Prostate gland (tissue), 2 donors: Measurements from ENCODE around the gene FAM168A. TPM values are rescaled to one million over a fixed set of nuclear protein-coding genes. Genes with fewer than 3 reads are reported as not detected.

Experiments used
- DNase-seq: peaks from one replicate; pipeline ENCODE4 v3.0.0-alpha.2; 2019; ENCODE audit warnings: low spot score
- H3K27ac ChIP-seq, 2 donors: fragments of 200-600 bp; sonication (generic); 2 replicates each; pipeline ENCODE4 v1.5.1; 2017 to 2019
- H3K27me3 ChIP-seq: fragments of 200-600 bp; sonication (generic); replicated peaks from 2 replicates; pipeline ENCODE4 v1.5.1; 2019; ENCODE audit not compliant: insufficient read depth
- H3K36me3 ChIP-seq, 2 donors: fragments of 200-600 bp; sonication (generic); 1 replicate in 1 of 2; 2 replicates in 1 of 2; pipeline versions ENCODE4 v1.5.1 to v1.8.1; 2017 to 2019
- H3K4me1 ChIP-seq: fragments of 200-600 bp; sonication (generic); replicated peaks from 2 replicates; pipeline ENCODE4 v1.5.1; 2019
- H3K4me3 ChIP-seq, 2 donors: fragments of 200-600 bp; sonication (generic); 2 replicates each; pipeline ENCODE4 v1.5.1; 2017 to 2019
- H3K9me3 ChIP-seq: fragments of 200-600 bp; sonication (generic); 2 replicates; pipeline ENCODE4 v1.5.1; 2017
- POLR2A ChIP-seq: fragments of 450-650 bp; IDR thresholded peaks from one replicate; pipeline ENCODE4 v1.6.1; 2016; ENCODE audit warnings: antibody characterized with exemption, mild to moderate bottlenecking
- POLR2AphosphoS5 ChIP-seq: sonication (generic); formaldehyde crosslinking; IDR thresholded peaks from one replicate; pipeline ENCODE4 v1.6.1; 2017; ENCODE audit warnings: antibody characterized with exemption
- WGBS: methylation state at CpG from one replicate; pipeline ENCODE4 v1.1.5; 2018; 5-methylcytosine and 5-hydroxymethylcytosine counted together
- intact Hi-C: fragments of 100-400 bp; cut with DNase I; formaldehyde crosslinking; loops from one replicate; pipeline ENCODE4 v1.14.2; 2022
- total RNA-seq, 2 donors: library from RNA; depleted of rRNA; stranded (reverse); fragments of >200 nt; gene quantifications; one replicate each; pipeline ENCODE4 v1.1.0, GENCODE V29; 2016
- TF ChIP-seq, protein P1 (sequence below), 4 experiments: fragments of 200-600 bp in 2 of 4; fragments of 450-650 bp in 2 of 4; sonication (generic) in 2 of 4; IDR thresholded peaks; 1 replicate in 3 of 4; 2 replicates in 1 of 4; pipeline ENCODE4 v1.5.1; 2016 to 2019; ENCODE audit warnings: antibody characterized with exemption in 4 of 4, mild to moderate bottlenecking in 2 of 4, moderate library complexity in 2 of 4

The FAM168A gene
- total RNA-seq, 2 donors from 2014 or later = 27.3 to 38.3 TPM

DNA sequence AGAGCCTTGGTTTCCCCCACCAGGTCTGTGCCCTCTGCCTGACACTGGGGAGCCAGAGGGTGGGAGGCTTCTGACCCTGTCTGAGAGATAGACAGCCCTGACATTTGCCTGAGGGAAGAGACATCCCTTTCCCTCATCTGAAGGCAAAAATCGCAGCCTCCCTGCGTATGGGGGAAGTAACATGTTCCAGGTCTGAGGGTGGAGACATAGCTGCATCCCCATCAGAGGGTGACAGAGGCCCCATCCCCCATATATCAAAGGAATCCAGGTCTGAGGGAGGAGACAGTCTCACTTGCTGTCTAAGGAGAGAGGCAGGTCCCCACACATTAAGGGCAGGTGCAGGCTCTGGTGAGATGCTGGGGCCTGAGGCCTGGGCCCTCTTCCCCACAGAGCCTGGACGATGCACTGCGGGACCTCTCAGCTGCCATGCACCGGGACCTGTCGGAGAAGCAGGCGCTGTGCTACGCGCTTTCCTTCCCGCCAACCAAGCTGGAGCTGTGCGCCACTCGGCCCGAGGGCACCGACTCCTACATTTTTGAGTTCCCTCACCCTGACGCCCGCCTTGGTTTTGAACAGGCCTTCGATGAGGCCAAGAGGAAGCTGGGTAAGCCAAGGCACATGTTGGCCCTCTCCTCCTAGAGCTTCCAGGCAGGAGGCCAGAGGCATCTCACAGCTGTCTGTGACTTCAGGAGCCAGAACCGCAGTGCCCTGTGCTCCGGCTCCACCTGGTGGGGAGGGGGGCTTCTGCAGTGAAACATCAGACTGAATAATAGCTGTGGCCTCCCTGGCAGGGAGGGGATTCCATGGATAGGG, 237.8 kb downstream of the FAM168A start:
- DNase-seq = no peak
- Histone ChIP-seq H3K27ac (no peak overlapping the region), H3K4me3 (no peak overlapping the region), H3K36me3 (peaks cover 20 to 36% of the 10 kb centered on the region in 2 donors), H3K4me1 (no peaks in the 10 kb centered on the region), H3K27me3 (no peaks in the 10 kb centered on the region), H3K9me3 (no peaks in the 10 kb centered on the region)
- 79% methylated on average over 17 of the region's 19 CpGs for WGBS
- intact Hi-C loops = no loop called here
- no peak for TF ChIP-seq POLR2AphosphoS5
- no peak for TF ChIP-seq POLR2A
- TF ChIP-seq, protein P1, sequence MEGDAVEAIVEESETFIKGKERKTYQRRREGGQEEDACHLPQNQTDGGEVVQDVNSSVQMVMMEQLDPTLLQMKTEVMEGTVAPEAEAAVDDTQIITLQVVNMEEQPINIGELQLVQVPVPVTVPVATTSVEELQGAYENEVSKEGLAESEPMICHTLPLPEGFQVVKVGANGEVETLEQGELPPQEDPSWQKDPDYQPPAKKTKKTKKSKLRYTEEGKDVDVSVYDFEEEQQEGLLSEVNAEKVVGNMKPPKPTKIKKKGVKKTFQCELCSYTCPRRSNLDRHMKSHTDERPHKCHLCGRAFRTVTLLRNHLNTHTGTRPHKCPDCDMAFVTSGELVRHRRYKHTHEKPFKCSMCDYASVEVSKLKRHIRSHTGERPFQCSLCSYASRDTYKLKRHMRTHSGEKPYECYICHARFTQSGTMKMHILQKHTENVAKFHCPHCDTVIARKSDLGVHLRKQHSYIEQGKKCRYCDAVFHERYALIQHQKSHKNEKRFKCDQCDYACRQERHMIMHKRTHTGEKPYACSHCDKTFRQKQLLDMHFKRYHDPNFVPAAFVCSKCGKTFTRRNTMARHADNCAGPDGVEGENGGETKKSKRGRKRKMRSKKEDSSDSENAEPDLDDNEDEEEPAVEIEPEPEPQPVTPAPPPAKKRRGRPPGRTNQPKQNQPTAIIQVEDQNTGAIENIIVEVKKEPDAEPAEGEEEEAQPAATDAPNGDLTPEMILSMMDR (IDR thresholded peaks at IDR 0.05) = no peak

DNA sequence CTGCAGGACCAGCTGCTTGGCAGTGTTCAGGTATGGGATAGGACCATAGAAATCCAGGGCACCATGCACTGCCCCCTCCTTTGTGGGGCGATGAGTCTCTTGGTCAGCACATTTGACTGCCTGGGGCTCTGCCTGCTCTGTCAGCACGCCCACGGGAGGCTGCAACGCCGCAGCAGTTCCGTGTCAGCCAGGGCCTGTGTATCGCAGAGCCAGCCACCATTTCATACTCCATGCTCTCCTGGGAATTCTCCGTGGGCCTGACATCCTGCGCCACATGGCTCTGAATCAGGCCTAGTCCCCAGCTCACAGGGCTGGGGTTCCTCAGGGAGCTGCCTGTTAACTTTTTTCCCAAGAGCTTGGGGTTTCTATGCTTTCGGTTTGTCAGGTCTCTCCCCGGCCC, 238.6 kb downstream of the FAM168A start:
- no peak overlapping the region for H3K4me3 ChIP-seq
- H3K4me1 ChIP-seq = no peaks in the 10 kb centered on the region
- H3K27me3 ChIP-seq = no peaks in the 10 kb centered on the region
- H3K36me3 ChIP-seq = peaks cover 20 to 36% of the 10 kb centered on the region in 2 donors
- intact Hi-C loops = no loop called here
- no peak for DNase-seq
- 83% methylated on average over 11 of the region's 11 CpGs for WGBS
- H3K9me3 ChIP-seq = no peaks in the 10 kb centered on the region
- H3K27ac ChIP-seq = no peak overlapping the region
- no peak for TF ChIP-seq POLR2AphosphoS5
- TF ChIP-seq, protein P1 (IDR thresholded peaks at IDR 0.05) = no peak
- TF ChIP-seq POLR2A = no peak

DNA sequence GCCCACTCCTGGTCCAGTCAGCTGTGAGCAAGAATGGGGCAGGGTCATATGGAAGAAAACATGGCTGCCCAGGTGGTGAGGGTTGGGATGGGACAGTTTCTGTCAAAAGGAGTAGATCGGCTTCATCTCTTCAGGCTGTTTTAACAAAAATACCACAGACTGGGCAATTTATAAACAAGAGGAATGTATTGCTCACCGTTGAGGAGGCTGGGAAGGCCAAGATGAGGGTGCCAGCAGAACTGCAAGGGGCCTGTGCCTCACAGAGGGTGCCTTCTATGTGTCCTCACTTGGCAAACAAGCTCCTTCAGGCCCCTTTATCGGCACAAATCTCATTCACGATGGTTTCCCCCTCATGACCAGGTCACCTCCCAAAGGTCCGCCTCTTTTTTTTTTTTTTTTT, 239.8 kb downstream of the FAM168A start:
- intact Hi-C loops = no loop called here
- Histone ChIP-seq H3K36me3 (peaks cover 10 to 29% of the 10 kb centered on the region in 2 donors), H3K9me3 (no peaks in the 10 kb centered on the region), H3K27me3 (no peaks in the 10 kb centered on the region), H3K27ac (no peak overlapping the region), H3K4me1 (no peaks in the 10 kb centered on the region), H3K4me3 (no peak overlapping the region)
- TF ChIP-seq POLR2AphosphoS5 = no peak
- no peak for TF ChIP-seq POLR2A
- TF ChIP-seq, protein P1 (IDR thresholded peaks at IDR 0.05) = no peak
- no peak for DNase-seq
- WGBS = 64% methylated on average over 5 of the region's 5 CpGs

DNA sequence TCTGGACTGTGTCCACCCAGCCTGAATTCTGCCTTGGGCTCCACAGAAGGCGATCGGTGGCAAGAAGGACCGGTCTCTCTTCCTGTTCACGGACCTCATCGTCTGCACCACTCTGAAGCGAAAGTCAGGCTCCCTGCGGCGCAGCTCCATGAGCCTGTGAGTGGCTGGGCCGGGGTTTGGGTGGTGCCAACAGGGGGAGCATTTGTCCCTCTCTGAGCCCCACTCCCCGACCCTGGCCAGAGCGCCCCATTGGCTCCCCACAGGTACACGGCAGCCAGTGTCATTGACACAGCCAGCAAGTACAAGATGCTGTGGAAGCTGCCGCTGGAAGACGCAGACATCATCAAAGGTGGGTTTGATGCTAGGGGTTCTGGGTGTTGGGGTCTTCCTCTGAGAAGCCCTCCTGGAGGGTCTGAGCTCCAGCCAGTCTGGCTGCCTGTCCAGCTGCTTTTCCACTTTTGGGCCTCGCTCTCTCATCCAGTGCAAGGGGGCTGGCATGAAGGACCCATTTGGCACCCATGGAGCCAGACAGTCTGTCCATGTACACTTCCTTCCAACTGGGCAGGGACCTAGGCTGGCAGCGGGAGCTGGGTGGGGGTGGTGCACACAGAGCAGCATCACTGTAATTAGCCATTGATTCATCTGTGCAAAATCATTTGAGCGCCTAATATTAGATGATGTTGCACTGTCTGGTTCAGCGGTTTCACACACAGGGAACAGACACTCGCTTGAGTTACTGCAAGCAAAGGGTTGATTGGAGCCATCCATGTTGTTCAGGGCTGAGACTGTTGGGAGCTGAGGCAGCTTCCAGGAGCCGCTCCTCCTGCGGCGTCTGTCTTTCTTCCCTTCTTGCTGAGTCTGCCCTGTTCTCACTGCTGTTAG, 240.7 kb downstream of the FAM168A start:
- Histone ChIP-seq H3K36me3 (peaks cover 9 to 23% of the 10 kb centered on the region in 2 donors), H3K27me3 (no peaks in the 10 kb centered on the region), H3K4me1 (no peaks in the 10 kb centered on the region), H3K4me3 (no peak overlapping the region), H3K9me3 (no peaks in the 10 kb centered on the region), H3K27ac (no peak overlapping the region)
- no peak for DNase-seq
- intact Hi-C loops = no loop called here
- WGBS = 91% methylated on average over 22 of the region's 22 CpGs
- TF ChIP-seq POLR2A = no peak
- TF ChIP-seq, protein P1 (IDR thresholded peaks at IDR 0.05) = no peak
- no peak for TF ChIP-seq POLR2AphosphoS5
